HPDE6-E6E7 (cell line): ENCODE data around the gene HSCB.
"Not testable (repeated sequence)": the region's sequence is repeated elsewhere in the genome, so short reads cannot be mapped to it uniquely, and the experiment has no call there.

Experiments
- DNase-seq: peaks from one replicate; pipeline ENCODE4 v3.0.0; 2011; ENCODE audit warnings: missing footprints; ENCODE audit errors: extremely low spot score

HSCB gene

DNA sequence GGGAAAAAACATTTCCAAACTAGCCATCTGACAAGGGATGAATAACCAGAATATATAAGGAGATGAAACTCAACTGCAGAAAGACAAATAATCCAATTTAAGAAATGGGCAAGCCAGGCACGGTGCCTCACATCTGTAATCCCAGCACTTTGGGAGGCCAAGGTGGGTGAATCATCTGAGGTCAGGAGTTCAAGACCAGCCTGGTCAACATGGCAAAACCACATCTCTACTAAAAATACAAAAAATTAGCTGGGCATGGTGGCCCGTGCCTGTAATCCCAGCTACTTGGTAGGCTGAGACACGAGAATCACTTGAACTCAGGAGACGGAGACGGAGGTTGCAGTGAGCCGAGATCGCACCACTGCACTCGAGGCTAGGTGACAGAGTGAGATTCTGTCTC, 3.0 kb upstream of the HSCB start:
- DNase-seq, result not testable (repeated sequence)

DNA sequence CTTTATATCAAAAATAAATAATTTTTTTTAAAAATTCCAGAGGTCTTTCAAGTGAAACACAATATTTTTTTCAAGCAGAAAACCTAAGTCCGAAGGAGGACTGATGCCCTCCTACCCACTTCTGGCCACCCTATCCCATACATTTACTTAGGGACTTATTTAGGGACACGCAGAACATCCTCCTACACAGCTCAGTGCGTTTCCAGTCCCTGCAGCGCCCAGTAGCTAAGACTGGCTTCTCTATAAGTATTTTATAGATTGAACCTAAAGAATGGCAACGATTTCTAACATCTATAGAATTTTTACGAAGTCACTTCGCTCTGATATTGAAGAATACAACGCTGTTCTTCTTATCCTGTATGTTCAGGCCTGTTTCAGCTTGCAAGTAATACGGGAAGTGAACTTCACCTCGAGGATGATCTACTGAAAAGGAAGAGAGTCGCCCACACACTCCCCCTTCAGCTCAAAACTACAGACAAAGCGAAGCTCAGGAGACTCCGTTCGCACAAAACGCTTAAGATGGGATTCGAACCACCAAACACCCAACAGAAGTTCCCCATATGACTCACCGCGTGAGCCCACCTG, 547 bp upstream of the HSCB start:
- peak; percentile 0 for DNase-seq

DNA sequence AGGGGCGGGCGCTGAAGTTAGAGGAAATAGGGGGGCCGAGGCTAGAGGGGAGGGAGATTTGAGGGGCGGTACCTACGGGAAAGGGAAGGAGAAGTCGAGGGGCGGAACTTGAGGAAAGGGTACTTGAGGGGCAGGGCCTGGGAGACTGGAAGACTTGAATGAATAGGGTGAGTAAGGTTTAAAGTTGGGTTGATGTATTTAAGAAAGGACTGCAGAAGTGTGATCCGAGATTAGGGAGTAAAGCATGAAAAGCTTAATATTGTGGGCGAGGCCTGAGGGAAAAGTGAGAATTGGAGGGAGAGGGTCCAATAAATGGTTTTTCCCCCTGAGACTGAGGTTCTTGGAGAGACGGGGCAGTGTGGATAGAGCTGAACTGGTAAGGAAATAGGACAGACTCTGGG, 723 bp downstream of the HSCB start:
- DNase-seq, result peak; percentile 2

DNA sequence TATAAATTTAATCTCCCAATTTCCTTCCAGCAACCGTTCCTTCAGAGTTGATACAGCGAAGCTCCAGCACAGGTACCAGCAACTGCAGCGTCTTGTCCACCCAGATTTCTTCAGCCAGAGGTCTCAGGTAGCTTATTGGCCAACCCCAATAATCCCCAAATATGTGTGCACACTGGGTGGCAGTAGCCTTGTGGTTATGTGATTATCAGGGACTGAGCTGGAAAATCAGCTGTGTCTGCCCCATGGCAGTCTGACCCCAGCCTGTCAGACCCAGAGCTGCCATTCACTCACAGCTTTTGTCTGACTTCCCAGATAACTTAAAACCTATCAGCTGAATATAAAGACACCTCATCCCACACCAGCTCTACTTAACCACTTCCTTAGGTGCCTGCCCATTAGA, 2.0 kb downstream of the HSCB start:
- DNase-seq, result no peak

DNA sequence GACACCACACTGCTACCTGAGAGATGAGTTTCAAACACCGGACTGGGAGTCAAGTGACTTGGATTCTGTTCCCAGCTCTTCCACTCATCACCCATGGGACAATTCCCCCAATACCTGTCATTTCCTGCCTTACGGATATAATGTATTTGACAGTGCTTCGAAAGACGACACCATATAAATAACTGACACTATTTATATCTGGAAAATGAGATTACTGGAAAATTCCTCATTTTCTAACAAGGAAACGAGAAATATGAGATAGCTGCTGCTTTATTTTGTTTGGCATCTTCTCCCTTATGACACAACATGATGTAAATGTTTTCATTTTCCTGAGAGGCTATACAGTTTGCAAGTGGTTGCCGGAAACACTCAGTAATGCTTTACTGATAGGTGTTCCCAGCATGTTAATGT, 8.6 kb downstream of the HSCB start:
- no peak for DNase-seq

DNA sequence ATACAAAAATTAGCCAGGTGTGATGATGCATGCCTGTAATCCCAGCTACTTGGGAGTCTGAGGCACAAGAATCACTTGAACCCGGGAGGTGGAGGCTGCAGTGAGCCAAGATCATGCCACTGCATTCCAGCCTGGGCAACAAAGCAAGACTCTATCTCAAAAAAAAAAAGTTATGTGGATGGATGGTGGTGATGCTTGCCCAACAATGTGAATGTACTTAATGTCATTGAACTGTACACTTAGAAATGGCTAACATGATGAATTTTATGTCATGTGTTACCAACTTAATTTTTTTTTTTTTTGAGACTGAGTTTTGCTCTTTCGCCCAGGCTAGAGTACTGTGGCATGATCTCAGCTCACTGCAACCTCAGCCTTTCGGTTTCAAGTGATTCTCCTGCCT, 12.7 kb downstream of the HSCB start:
- not testable (repeated sequence) for DNase-seq

DNA sequence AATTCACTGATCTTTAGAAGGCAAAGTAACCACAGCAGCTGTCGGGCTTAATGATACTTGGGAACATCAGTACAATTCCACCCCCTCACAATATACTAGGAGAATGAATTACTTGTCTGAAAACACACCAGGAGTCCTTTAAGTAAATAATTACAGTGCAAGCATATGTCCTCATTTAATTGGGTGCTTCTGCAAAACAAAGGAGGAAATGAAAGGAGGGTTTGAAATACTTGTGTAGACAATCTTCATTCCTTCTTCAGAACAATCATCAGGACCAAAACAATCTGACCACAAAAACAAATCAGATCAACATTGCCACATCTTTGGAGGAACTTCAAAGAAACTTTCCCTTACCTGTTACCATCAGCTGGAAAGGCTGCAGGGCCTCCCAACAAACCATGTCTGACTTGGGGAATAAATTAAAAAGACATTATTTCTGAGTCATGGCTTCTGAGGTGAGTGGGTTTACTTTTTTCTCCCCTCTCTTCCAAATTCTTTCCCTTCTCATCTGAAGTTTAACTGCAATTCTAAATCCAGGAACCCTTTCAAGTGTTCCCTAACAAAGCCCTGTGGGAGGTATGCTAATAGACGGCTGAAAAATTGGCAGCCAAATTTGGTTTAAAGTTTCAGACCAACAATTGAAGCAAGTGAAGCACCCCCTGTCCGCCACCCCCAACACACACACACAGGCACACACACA, 18.2 kb downstream of the HSCB start:
- no peak for DNase-seq

DNA sequence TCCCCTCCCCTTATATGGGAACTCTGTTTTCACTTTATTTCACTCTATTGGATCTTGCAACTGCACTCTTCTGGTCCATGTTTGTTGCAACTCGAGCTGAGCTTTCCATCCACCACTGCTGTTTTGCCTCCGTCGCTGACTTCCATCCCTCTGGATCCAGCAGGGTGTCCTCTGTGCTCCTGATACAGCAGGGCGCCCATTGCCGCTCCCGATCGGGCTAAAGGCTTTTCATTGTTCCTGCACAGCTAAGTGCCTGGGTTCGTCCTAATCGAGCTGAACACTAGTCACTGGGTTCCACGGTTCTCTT, 19.6 kb downstream of the HSCB start:
- DNase-seq, result no peak

DNA sequence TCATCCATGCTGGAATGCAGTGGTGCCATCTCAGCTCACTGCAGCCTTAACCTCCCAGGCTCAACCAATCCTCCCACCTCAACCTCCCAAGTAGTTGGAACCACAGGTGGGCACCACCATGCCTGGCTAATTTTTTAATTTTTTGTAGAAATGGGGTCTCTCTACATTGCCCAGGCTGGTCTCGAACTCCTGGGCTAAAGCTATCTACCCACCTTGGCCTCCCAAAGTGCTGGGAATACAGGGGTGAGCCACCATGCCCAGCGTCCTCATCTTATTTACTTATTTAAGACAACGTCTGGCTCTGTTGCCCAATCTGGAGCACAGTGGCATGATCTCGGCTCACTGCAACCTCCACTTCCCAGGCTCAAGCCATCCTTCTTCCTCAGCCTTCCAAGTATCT, 20.2 kb downstream of the HSCB start:
- DNase-seq, result not testable (repeated sequence)

DNA sequence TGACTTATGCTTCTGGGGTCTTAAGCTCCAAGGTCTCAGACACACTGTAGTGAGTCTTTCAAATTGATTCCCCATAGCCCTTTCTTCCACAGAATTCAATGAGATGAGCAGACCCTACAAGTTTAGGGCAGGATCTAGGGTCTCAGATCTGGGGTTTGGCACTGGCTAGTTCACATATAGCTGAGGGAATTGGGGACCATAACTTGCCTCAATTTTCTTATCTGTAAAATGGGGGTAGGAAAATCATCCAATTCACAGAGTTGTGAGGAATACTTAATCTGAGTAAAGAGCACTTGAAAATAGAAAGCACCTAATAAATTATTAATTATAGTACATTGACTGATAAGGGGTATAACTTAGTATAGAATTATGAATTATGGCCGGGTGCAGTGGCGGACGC, 24.8 kb downstream of the HSCB start:
- no peak for DNase-seq

DNA sequence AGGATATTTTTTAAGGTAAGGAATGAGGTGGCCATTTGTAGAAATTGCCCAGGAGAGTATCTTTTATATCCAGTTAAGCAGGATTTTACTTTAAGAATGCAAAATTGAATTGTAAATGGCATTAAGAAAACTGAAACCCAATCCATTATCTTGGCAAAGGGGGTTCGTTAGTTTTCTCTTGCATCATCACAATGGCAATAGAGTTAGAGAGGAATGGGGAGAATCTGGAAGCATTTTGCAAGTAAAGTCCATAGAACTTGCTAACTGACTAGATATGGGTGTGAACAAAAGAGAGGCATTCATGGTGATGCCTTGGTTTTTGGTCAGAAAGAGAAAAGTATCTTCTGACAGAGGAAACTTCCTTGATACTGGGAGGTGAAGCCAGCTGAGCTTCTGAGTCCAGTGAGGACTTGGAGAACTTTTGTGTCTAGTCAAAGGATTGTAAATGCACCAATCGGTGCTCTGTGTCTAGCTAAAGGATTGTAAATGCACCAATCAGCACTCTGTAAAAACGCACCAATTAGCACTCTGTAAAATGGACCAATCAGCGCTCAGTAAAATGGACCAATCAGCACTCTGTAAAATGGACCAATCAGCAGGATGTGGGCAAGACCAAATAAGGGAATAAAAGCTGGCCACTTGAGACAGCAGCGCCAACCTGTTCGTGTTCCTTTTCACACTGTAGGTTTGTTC, 27.0 kb downstream of the HSCB start:
- DNase-seq, result no peak

DNA sequence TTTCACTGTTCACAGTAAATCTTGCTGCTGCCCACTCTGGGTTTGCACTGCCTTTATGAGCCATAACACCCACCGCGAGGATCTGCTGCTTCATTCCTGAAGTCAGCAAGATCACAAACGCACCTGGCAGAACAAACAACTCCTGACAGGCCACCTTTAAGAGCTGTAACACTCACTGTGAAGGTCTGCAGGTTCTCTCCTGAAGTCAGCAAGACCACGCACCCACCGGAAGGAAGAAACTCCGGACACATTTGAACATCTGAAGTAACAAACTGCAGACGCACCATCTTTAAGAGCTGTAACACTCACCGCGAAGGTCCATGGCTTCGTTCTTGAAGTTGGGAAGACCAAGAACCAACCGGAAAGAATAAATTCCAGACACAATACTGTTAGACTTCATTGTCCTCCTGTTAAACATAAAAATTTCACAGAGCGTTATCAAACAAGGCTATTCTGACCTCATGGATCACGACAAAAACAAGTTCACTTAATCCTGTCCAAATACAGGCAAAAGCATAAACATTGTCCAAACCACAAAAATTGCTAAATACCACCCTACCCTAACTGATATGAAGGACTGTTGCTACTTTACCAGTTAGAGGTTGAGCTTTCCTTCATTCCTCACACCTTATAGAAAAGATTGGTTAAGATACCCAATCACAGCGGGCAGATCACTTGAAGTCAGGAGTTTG, 27.7 kb downstream of the HSCB start:
- no peak for DNase-seq

DNA sequence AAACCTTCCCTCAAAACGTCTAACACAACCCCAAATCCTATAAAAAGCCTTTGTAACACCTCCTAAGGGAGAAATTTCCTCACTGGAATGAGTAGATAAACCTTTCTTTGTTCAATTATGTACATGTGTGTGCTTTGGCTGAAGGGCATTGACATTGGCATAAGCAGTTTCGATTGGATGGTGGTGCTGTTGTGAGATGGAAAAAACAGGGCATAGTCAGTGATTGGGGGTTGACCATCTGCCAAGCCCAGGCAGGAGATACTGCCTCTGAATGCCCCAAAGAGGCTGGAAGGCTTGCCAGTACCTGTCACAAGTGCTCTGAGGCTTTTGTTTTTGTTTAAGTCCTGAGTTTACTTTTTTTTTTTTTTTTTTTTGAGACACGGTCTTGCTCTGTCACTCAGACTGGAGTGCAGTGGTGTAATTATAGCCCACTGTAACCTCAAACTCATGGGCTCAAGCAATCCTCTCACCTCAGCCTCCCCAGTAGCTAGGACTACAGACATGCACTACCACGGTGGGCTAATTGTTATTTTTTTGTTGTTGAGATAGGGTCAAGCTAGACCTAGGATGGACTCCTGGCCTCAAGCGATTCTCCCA, 29.5 kb downstream of the HSCB start:
- peak; percentile 49 for DNase-seq

DNA sequence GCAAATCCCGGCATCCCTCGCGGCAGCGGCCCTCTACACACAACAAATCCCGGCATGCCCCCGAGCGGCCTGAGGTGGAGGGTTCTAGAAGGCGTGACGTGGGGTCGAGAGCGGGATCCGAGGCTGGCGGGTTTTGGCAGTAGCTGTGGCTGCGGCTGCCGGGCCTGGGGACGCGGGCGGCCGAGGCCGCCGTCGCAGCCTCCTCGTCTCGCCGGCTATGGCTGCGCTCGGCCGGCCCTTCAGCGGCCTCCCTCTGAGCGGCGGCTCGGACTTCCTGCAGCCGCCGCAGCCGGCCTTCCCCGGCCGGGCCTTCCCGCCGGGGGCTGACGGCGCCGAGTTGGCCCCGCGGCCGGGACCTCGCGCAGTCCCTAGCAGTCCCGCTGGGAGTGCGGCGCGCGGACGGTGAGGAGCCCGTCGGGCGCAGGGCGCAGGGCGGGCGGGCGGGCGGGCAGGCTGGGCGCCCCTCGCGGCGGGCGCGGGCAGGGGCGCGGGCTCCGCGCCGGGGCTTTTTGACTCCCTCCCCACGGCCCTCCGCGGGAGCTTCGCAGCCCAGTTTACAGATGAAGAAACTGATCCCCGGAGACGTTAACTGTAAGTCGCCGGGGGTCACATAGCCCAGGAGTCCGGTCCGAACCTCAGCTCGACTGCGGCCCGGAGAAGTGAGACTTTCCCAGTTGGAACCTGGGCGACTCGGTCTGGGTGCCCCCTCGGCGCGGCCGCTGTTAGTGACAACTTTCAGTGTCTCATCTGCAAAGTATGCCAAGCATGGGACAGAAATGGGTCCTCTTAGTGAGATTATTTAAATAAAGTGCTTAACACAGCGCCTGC, 31.0 kb downstream of the HSCB start, which contains the start of gene CCDC117:
TSS of gene CCDC117 (plus strand) at position 63 of the 828 bp plus-strand sequence. CDS start at position 218, 155 bp downstream.
- peak; percentile 94 for DNase-seq

DNA sequence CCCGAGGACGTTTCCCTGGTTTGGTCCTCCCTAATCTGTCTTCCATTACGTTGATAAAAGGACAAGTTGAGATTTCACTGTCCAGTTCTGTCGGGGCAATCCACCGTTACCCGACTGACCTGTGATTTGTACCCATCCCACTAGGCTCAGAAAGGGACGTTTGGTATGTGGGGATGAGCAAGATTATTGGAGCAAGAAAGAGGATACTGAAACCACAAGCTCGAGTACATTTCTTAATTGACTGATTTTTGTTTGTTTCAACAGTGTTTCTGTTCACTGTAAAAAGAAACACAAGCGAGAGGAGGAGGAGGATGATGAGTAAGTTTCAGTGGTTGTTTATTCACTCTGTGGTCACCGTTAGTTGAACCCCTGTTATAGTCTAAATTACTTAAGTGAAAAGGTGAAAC, 31.6 kb downstream of the HSCB start:
- DNase-seq, result no peak

DNA sequence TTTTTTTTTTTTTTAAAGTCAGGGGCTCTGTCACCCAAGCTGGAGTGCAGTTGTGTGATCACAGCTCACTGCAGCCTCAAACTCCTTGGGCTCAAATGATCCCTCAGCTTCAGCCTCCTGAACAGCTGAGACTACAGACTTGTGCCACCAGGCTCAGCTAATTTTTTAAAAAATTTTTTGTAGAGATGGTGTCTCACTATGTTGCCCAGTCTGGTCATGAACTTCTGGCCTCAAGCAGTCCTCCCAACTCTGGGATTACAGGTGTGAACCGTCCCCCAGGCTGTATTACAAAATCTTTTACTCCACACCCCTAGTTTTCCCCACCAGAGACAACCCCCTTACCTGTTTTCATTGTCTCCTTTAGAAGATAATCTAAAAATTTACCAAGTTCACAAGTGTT, 32.5 kb downstream of the HSCB start:
- no peak for DNase-seq

DNA sequence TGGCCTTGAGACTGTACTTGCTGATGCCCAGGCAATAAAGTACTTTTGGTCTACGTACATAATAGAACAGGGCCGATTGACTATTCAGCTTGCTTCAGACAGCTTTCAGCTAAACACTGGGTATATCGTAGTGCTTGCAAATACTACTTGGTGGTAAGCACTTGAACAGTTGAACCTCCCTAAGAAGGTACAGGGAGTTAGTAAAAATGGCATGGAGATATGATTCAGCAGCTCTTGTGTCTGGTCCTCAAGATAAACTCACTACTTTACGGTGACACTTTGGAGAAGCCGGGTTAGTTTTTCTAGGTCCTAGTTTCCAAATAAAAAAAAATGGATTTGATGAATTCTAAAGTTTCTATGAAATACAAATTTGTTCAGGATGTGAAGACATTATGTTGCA, 38.0 kb downstream of the HSCB start:
- no peak for DNase-seq

DNA sequence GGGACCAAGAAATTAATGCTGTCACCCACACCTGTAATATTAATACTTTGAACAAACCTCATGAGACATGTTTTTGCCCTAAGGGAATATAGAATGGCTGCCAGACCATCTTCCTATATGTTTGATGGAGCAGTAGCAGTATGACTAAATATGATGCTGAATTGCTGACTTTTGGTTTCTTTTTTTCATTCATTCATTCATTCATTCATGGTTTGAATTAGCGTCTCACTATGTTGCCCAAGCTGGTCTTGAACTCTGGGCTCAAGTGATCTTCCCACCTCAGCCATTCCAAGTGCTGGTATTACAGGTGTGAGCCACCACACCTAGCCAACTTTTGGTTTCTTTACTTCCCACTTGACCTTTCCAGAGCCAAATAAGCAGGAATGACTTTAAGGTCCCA, 38.5 kb downstream of the HSCB start:
- DNase-seq, result no peak

DNA sequence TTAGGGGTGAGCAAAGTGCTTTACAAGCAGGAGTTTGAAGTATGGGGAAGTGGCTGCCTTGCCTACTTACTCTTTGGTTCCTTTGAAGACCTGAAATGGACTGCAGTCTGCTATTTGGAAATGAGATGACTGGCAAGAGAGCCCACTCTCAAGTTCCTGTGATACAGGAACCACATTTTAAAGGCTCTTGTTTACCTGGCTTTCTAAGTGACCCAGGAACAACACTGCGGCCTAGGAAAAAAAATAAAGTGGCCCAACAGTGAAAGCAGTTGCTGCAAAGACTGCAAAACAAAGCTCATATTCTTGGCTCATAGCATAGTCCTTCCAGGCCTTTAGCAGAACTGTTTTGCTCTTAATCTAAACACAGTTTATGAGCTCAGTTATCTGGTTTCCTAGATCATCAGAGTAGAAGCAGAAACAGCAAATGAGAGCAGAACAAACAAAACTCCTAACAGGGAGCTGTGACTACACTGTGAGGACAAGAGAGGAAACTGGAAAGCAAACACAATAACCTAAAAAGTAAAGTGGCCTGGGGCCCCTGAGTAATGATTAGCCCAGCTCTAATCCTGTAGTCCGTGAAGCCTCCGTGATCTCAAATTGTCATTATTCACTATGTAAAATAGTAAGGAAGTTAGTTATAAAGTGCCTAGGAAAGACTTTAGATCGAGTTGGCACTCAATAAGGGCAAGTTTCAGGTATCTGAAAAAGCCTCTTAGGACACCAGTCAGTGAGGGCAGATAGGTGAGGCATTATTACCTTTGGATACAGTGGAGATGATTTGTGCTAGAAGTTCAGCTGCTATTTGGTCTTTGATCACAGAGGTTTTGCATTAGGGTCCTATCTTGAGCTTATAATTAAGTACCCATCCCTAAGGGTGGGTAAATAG, 42.2 kb downstream of the HSCB start:
- DNase-seq, result no peak

DNA sequence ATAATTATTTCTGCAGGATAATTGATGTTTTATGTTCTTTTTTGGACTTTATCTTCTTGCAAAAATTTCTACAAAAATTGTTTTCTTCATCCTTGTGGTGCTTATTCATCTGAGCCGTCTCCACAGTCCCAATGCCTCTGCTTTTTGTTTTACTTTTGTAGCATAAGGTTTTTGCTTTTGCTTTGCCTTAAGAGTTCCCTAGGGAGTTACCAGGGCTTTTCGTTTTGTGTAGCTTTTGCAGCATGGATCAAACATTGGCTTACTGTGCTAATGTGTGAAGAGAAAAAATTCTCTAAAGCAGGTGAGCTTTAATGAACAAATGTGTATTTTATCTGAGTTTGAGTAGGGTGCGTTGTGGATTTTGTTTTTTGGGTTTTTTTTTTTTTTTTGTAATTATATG, 46.8 kb downstream of the HSCB start:
- no peak for DNase-seq
